Hippocampal formation (tissue), 2 donors: Measurements from ENCODE around the gene PRKN.
"Not testable (repeated sequence)": the region's sequence is repeated elsewhere in the genome, so short reads cannot be mapped to it uniquely, and the experiment has no call there.

Experiments
- DNase-seq, 2 donors: peaks; one replicate each; lab custom pipeline; 2025; lab: John Stamatoyannopoulos, UW

Gene PRKN

GRCh38 chr6:161314541-161315245, 1412.9 kb downstream of the PRKN start:
- DNase-seq = not testable (repeated sequence)

DNA sequence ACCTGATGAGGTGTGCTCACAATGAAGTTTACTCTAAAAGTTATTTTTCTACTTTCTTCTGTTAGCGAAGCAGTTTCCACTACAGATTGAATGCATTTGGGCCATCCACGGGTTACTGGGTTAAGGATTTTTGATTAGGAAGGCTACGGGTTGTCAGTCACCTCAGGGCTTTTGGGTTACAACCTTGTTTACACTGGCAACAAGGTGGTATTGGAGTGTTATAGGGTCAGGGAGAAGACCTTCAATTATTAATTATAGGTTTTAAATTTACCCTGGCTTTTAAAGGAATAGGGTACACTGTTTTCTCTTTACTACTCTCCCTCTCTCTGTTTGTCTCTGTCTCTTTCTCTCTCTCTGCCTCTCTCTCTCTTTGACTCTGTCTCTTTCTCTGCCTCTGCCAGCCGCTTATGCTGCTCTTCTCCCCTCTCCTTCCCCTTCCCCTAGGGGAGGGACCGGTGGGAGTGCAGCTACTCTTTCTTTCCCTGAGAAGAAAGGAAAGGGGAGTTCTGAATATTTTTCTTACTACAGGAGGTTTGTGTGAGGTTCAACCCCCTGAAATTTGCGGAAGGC, 1413.5 kb downstream of the PRKN start:
- DNase-seq = no peak

GRCh38 chr6:161313475-161313874, 1414.1 kb downstream of the PRKN start:
- DNase-seq = not testable (repeated sequence)

GRCh38 chr6:161309774-161310173, 1417.8 kb downstream of the PRKN start:
- not testable (repeated sequence) for DNase-seq

DNA sequence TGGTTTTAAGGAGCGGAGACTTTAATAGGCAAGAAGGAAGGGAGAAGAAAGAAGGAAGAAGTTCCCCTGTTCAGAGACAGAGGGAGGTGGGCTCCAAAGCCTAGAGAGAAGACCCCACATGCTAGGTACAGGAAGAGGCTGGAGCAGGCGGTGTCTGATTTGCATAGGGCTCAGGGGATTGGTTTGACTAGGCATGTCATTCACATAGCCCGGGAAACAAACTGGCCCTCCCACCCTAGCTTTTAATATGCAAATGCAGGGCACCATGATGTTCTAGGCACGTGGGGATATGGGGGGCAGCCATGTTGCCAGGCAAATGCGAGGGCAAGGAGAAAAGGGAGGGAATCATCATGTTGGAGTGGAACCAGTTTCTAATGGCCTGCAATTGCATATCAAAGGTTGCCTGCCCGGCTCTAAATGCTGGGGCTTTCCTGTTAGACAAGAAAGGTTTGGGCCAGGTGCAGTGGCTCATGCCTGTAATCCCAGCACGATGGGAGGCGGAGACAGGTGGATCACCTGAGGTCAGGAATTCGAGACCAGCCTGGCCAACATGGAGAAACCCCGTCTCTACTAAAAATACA, 1419.4 kb downstream of the PRKN start:
- no peak for DNase-seq

DNA sequence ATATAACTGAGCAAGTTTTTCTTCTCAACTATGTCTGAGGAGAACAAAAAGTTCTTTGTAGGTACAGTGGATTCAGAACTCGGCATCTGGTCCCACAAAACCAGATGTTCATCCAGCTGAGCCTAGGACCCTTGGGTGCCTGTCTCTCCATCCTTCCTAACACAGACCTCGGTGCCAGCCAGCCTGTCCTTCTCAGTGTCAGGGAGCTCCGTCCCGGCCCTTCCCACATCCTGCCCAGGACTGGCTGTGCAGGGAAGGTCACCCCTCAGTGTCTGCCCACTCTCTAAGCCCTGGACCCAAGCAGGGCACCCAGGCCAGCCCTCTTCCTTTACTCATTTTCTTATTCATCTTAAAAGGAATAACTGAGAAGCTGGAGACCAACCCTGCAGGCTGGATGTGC, 1421.7 kb downstream of the PRKN start:
- no peak for DNase-seq

- no peak for DNase-seq
Observed at GRCh38 chr6:161303628-161304340, 1423.8 kb downstream of the PRKN start.

DNA sequence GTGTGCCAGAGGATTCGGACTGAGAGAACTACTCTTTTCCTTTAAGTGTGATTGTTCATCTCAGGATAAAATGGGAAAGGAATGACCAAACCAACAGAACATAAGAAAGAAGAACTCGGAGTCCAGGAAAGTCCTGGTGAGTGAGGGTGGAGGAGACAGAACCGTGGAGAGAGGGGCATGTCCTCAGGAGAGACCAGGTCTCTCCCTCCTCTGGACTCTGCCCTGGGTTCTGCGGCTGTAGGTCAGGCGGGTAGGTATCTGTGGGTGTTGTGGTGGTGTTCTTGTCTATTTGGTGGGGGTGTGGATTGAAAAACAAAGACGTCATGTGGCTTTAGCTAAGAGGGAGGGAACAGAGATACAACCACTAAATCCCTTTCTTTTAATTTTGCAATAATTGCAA, 1424.6 kb downstream of the PRKN start:
- no peak for DNase-seq

- no peak for DNase-seq
Observed at GRCh38 chr6:161301338-161301737, 1426.2 kb downstream of the PRKN start.

- DNase-seq = no peak
Observed at GRCh38 chr6:161300823-161301222, 1426.7 kb downstream of the PRKN start.

GRCh38 chr6:161299726-161300125, 1427.8 kb downstream of the PRKN start:
- DNase-seq = no peak
